T-helper 1 cell treated with Interleukin-12 subunit alpha and Interleukin-12 subunit beta and Interleukin-4 antibody, amounts not matched to agents 30 μg/mL and 1 μg/mL, for 36 hours (primary cell): ENCODE data around the gene IFT81.
"Not testable (repeated sequence)": the region's sequence is repeated elsewhere in the genome, so short reads cannot be mapped to it uniquely, and the experiment has no call there.

Experiments
- H3K27ac Mint-ChIP-seq: one replicate; pipeline ENCODE4 v1.8.0; 2021; ENCODE audit warnings: mild to moderate bottlenecking, mixed read lengths
- H3K27me3 Mint-ChIP-seq: one replicate; pipeline ENCODE4 v1.8.0; 2021; ENCODE audit warnings: low read depth, mixed read lengths
- H3K36me3 Mint-ChIP-seq: one replicate; pipeline ENCODE4 v1.8.0; 2021; ENCODE audit warnings: low read depth, mixed read lengths
- H3K4me1 Mint-ChIP-seq: one replicate; pipeline ENCODE4 v1.8.0; 2021; ENCODE audit warnings: low read depth, mixed read lengths
- H3K4me3 Mint-ChIP-seq: one replicate; pipeline ENCODE4 v1.8.0; 2021; ENCODE audit warnings: mild to moderate bottlenecking, moderate library complexity, mixed read lengths
- H3K9me3 Mint-ChIP-seq: one replicate; pipeline ENCODE4 v1.8.0; 2021; ENCODE audit warnings: mixed read lengths

The IFT81 gene

DNA sequence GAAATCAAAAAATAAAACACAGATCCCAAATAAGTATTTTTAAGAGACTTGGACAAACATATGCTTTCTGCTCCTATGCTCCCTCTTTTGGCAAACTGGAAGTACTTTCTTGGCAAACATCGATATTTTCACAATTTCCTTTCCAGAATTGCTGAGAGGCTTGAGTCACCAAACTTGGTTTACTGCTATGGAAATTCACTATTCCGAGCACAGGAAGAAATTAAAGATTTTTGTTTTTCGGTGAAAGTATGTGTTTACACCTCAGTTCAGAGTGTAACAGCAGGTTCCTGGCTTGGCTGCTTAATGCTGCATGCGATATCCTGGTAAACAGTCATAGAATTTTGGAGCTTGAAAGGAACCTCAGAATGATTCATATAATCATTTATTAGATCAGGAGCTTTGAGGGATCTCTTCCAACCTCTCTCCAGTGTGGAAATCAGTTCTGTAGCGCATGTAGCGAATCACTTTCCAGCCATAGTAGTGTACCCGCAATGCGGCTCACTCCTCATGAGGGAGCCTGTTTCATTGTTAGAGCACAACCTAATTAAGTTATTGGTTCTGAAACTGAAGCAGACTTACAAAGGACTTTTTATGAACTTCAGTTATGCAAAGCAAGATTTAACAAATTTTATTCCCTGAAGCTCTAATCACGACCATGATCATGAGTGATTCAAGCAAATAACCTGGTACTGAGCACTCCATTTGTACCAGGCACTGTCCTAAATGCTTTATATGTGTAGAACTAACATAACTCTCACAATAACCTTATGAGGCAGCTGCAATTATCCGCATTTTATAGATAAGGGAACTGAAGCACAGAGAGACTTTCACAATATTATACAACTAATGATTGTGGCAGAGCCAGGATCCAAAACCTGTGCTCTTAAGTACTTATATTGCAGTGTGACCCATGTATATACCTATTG lies 100.5 kb downstream of the IFT81 start:
- Mint-ChIP-seq H3K4me3 (no peak overlapping the region), H3K9me3 (no peaks in the 10 kb centered on the region)

DNA sequence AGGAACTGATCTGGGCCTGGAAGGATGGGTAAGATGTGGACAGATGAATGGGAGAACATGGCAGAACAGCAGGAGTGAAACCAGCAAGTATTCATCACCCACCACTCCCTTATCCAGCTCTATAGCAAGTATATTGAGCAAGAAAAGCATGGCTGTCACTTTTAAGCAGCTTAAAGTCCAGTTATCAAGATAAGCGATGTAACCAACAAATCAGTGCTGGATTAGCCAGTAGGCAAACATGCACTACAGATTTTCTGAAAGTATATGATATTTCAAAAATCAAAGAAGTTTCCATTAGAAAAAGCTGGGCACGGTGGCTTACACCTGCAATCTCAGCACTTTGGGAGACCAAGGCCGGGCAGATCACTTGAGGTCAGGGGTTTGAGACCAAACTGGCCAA lies 103.0 kb downstream of the IFT81 start:
- Mint-ChIP-seq H3K4me1 (no peaks in the 10 kb centered on the region), H3K27me3 (peaks cover 34% of the 10 kb centered on the region), H3K9me3 (no peaks in the 10 kb centered on the region), H3K27ac (no peak overlapping the region), H3K36me3 (no peaks in the 10 kb centered on the region), H3K4me3 (no peak overlapping the region)

More for the DNA sequence above, 100.5 kb downstream of the IFT81 start:
- Mint-ChIP-seq H3K36me3 (no peaks in the 10 kb centered on the region), H3K4me1 (no peaks in the 10 kb centered on the region), H3K27ac (no peak overlapping the region), H3K27me3 (peaks cover 28% of the 10 kb centered on the region)

DNA sequence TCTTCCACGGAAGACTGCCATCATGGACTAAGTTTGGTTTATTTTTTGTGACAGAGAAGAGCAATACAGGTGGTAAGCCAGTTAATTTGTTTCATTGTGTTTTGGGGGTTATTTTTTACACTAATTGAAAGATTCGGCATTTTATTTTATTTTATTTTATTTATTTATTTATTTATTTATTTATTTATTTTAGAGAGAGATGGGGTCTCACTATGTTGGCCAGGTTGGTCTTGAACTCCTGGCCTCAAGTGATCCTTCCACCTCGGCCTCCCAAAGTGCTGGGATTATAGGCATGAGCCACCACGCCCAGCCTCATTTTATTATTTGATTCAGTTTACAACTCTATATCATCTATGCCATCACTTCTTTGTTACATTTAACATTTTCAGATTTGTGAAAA lies 104.2 kb downstream of the IFT81 start:
- H3K27ac Mint-ChIP-seq, H3K36me3 Mint-ChIP-seq, H3K4me3 Mint-ChIP-seq, H3K4me1 Mint-ChIP-seq, H3K9me3 Mint-ChIP-seq: not testable (repeated sequence)
- peaks cover 40% of the 10 kb centered on the region for H3K27me3 Mint-ChIP-seq

DNA sequence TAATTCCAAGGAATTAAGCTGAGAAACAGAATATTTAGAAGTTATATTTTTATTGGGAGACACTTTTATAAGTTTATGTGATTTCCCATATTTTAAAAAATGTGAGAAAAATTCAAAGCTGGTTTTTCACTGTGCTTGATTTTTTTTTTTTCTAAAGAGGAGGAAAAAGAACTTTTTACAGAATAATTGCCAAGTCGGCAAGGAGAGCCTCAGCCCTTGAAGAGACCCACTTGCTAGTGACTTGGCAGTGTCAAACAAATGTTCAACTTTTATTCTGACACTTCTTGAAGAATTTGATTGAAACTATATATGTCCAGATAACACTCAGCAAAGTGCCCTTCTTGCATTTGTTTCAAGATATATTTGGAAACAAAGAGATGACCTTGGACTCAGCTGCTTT lies 104.6 kb downstream of the IFT81 start:
- Mint-ChIP-seq H3K27ac (no peak overlapping the region), H3K4me1 (no peaks in the 10 kb centered on the region), H3K36me3 (no peaks in the 10 kb centered on the region), H3K27me3 (peaks cover 42% of the 10 kb centered on the region), H3K9me3 (no peaks in the 10 kb centered on the region), H3K4me3 (no peak overlapping the region)

DNA sequence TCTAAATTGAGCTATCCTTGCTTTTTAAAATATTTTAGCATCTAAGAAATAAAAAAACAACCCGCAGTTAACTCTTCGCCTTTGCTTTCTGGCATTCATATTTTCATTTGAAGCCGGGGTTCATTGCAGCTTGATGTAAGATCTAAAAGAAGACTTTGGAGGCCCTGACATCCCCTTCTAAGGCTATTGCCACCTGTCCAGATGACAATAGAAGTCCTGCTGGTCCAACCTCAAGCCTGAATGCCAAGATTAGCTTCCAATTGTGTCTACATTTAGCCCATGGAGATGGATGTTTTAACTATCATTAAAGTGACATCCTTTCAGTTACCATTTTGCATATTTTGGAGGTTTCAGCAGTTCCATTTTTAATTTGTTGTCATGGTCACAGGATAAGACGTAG lies 105.3 kb downstream of the IFT81 start:
- Mint-ChIP-seq H3K27ac (no peak overlapping the region), H3K4me3 (no peak overlapping the region), H3K4me1 (no peaks in the 10 kb centered on the region), H3K27me3 (peaks cover 49% of the 10 kb centered on the region), H3K36me3 (no peaks in the 10 kb centered on the region), H3K9me3 (no peaks in the 10 kb centered on the region)

DNA sequence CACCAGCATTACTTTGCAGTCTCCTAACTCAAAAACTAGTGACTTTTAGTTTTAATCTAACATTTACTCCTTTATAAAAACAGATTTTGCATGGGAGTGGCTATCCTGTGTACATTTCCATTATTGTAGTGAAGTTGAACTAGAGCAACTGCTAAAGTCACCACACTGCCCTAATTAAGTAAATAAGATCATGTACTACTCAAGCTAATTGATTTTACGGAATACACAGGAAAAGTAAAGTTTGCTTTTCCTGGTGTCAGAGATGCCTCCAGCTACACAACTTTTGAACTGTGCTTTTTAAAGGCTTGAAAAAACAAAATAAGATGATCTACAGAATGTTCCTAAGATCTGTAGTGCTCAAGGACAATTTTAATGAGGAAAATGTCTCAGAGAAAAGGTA lies 106.5 kb downstream of the IFT81 start:
- no peaks in the 10 kb centered on the region for H3K36me3 Mint-ChIP-seq
- H3K4me1 Mint-ChIP-seq: no peaks in the 10 kb centered on the region
- H3K9me3 Mint-ChIP-seq: no peaks in the 10 kb centered on the region
- H3K27ac Mint-ChIP-seq: no peak overlapping the region
- H3K4me3 Mint-ChIP-seq: no peak overlapping the region
- peaks cover 59% of the 10 kb centered on the region for H3K27me3 Mint-ChIP-seq

DNA sequence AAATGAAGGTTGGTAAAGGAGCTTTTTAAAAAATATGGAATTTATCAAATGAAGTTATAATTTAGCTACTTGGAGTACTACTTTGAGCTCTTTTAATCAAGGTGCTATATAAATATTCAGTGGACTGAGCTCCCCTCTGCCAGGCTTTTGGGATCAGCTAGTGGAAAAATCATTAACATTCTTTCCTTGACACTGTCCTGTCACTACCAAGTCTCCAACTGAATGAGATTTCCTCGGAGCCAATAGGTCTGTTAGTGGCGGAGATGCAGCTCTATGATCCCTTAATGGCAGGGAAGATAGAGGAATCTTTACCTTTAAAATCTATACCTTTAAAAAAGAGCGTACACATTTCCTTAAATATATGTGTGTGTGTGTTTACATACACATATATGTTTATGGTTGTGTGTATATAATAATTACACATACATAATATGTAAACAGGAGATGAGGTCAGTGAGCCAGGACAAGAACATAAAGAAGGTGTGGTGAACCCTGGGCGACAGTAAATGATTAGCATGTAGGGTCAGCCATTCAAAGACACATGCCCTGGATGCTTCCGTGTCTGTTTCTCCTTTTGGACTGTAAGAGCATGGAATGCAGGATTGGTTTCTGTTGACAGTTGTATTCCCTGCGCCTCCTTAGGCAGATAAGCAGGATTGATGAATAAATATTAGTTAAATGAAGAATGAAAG lies 109.2 kb downstream of the IFT81 start:
- no peaks in the 10 kb centered on the region for H3K4me1 Mint-ChIP-seq
- H3K27me3 Mint-ChIP-seq: peaks cover 43% of the 10 kb centered on the region
- no peak overlapping the region for H3K27ac Mint-ChIP-seq
- no peaks in the 10 kb centered on the region for H3K36me3 Mint-ChIP-seq
- no peak overlapping the region for H3K4me3 Mint-ChIP-seq
- no peaks in the 10 kb centered on the region for H3K9me3 Mint-ChIP-seq

DNA sequence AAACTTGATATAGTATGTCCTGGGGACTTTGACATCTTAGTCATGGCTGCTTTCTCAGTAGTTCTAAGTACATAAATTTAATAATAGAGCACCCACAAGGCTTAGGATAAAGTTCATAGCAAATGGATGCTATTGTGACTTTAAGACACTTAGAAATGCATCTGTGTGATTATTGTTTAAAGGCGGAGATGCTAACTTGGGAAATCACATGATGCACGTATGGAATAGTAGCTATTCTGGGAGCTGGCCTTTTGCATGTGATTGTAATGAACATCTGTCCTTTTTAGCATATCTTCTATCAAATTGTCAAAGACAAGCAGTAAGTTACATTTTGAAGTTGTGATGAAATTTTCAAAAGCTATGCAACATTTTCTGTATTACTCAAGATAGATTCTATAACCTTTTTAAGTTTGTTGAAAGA lies 110.2 kb downstream of the IFT81 start:
- Mint-ChIP-seq H3K9me3 (no peaks in the 10 kb centered on the region), H3K4me1 (no peaks in the 10 kb centered on the region), H3K36me3 (no peaks in the 10 kb centered on the region), H3K4me3 (no peak overlapping the region), H3K27ac (no peak overlapping the region), H3K27me3 (peaks cover 39% of the 10 kb centered on the region)

DNA sequence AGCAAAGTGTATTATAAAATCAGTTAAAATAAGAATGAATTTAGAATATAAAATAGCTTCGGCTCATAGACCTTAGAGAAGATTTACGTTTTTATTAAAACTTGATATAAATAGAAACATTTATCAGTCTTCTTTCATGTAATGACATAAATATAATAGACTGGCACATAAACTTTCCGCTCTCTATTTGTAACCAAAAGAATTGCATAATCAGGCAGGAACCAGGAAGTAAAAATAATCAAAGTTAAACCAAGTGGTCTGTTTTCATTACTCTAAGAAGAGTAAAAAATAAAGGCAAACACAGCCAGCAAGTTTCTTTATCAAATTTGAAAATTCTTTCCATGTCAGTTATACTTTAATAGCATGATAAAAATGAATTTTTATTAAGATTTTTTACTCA lies 110.6 kb downstream of the IFT81 start:
- Mint-ChIP-seq H3K4me1 (no peaks in the 10 kb centered on the region), H3K9me3 (no peaks in the 10 kb centered on the region)

DNA sequence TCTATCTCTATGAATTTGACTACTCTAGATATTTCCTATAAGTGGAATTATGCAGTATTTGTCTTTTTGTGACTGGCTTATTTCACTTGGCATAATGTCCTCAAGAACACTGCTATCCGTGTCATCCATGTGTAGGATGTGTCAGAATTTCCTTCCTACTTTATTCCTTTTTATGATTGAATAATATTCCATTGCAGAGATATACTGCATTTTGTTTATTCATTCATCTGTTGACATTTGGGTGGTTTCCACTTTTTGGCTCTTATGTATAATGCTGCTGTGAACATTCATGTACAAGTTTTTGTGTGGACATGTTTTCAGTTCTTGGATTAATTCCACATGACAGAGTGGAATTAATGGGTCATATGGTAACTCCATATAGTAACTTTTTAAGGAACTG lies 111.2 kb downstream of the IFT81 start:
- Mint-ChIP-seq H3K9me3 (no peaks in the 10 kb centered on the region), H3K4me3 (no peak overlapping the region), H3K27ac (no peak overlapping the region), H3K27me3 (peaks cover 37% of the 10 kb centered on the region), H3K4me1 (no peaks in the 10 kb centered on the region), H3K36me3 (no peaks in the 10 kb centered on the region)

More for the DNA sequence above, 110.6 kb downstream of the IFT81 start:
- Mint-ChIP-seq H3K27ac (no peak overlapping the region), H3K36me3 (no peaks in the 10 kb centered on the region), H3K27me3 (peaks cover 37% of the 10 kb centered on the region), H3K4me3 (no peak overlapping the region)

DNA sequence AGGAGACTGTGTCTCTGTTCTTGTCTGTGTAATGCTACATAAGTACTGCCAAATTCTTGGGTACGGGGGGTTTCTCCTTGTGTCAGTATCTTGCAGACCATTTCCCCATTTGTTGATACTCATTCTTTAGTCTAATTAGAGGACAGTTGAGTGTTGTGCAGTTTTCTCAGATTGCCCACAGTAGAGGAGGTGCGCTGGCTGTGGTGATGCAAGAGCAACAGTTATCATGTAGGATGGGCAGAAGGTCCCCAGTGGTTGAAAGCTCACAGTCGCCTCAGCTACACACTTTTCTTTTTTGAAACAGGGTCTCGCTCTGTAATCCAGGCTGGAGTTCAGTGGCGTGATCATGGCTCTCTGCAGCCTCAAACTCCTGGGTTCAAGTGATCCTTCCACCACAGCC lies 119.1 kb downstream of the IFT81 start:
- H3K9me3 Mint-ChIP-seq: no peaks in the 10 kb centered on the region

DNA sequence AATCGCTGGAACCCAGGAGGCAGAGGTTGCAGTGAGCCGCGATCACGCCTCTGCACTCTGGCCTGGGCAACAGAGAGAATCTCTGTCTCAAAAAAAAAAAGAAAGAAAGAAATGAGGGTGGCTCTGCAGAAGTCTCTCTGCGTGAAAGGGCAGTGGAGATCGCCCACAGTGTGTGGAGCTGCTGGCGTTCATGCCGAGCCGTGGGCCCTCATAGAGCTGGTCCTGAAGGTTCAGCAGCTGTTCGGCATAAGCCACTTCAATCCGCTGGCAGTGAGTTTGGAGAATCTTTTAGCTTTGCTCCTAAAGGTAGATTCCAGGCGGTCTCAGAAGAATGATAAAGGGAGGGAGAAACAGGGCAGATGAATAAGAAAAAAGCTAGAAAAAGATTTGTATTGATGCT lies 120.2 kb downstream of the IFT81 start:
- Mint-ChIP-seq H3K36me3 (no peaks in the 10 kb centered on the region), H3K4me1 (no peaks in the 10 kb centered on the region), H3K27me3 (no peaks in the 10 kb centered on the region), H3K9me3 (no peaks in the 10 kb centered on the region), H3K27ac (no peak overlapping the region), H3K4me3 (no peak overlapping the region)

More for the DNA sequence above, 119.1 kb downstream of the IFT81 start:
- Mint-ChIP-seq H3K27me3 (no peaks in the 10 kb centered on the region), H3K4me1 (no peaks in the 10 kb centered on the region), H3K27ac (no peak overlapping the region), H3K4me3 (no peak overlapping the region), H3K36me3 (no peaks in the 10 kb centered on the region)

DNA sequence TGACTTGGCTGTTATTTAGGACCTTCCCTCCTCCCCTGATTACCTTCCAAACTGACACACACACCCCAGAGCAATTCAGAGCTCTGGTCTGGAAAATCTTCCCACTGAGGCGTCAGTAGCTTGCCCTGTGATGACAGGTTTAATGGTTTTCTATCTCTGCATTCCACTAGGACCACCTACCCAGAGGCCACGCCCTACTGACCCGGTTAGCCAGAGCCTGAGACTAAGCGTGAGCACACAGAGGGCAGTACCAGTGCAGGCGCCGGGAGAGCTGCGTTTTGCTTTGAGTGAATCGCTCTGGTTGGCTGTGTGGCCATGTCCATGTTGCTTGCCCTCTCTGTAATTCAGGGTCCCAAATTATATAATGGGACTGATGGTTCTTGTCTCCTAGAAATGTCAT lies 120.7 kb downstream of the IFT81 start:
- no peak overlapping the region for H3K4me3 Mint-ChIP-seq
- H3K36me3 Mint-ChIP-seq: no peaks in the 10 kb centered on the region
- H3K9me3 Mint-ChIP-seq: no peaks in the 10 kb centered on the region
- H3K4me1 Mint-ChIP-seq: no peaks in the 10 kb centered on the region
- H3K27ac Mint-ChIP-seq: no peak overlapping the region
- H3K27me3 Mint-ChIP-seq: no peaks in the 10 kb centered on the region

DNA sequence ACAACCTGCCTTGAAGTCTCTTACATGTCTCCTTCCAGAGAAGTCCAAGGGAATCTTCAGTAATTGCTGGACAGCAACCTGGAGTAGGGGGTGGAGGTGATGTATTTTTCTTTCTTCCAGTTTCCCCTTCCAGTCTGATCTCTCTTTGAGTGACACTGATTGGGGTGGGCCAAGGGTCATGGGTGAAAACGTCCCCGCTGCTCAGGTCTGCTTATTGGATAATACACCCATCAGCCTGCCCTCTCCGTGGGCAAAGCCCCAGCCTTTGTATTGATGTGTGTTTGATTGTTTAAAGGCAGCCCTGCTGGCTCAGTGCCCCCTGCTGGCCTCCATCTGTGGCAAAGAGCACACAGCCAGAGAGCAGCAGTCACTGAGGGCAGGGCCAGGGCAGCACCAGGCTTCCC lies 121.2 kb downstream of the IFT81 start:
- H3K4me1 Mint-ChIP-seq: no peaks in the 10 kb centered on the region
- no peak overlapping the region for H3K4me3 Mint-ChIP-seq
- H3K9me3 Mint-ChIP-seq: no peaks in the 10 kb centered on the region
- no peaks in the 10 kb centered on the region for H3K36me3 Mint-ChIP-seq
- no peaks in the 10 kb centered on the region for H3K27me3 Mint-ChIP-seq
- no peak overlapping the region for H3K27ac Mint-ChIP-seq
